GM10847 (cell line): ENCODE data around the gene PRKCE.

Experiments used
- POLR2A ChIP-seq: IDR thresholded peaks from 2 replicates; pipeline ENCODE4 v1.6.1; 2011; ENCODE audit not compliant: insufficient read length; ENCODE audit errors: extremely low read depth

The PRKCE gene

DNA sequence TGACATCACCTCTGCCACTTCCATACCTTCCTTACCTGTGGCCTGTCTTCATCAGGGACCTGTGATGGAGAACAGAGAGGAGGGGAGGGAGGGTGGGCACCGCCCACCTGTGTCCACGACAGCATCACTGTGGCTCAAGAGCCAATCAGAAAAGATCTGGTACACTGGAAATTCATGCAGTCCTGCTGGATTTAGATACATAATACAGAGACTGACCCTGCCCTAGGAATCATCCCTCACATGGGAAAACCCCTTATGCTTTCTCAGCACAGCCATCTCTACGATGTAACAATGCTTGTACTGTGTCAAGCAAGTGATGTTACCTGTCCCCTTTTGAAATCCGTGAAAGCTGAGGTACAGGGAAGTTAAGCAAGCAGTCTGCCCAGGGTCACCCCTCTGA is 500.1 kb downstream of the PRKCE start:
- no peak for TF ChIP-seq POLR2A

DNA sequence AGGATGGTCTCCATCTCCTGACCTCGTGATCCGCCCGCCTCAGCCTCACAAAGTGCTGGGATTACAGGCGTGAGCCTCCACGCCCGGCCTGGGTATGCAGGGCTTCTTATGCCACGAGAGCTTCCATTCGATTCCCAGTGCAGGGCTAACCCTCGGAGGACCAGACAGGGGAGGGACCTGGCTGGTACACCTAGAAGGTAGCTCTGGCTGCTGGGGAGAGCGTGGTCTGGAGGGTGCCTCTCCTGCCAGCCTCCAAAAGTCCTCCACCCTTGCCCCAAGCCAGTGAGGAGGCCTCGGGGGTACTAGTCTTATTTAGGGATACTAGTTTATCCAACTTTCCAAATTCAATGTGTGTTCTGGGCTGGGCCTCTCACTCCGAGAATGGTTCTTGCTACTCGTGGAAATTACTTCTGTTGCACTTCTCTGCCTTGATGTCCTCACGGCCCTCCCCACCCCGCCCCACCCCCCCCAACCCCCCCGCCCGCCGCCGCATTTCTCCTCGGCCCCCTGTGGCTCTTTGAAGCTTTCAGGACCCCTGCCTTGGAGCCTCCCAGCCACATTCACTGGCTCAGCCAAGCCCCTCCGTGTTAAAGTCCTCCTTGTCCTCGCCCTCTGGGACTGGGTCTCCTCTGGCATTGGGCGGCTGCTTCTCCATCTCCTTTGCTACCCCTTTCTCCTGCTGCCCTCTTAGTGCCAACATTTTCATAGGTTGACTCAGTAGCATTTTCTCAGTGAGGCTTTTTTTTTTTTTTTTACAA is 502.7 kb downstream of the PRKCE start:
- TF ChIP-seq POLR2A = no peak

DNA sequence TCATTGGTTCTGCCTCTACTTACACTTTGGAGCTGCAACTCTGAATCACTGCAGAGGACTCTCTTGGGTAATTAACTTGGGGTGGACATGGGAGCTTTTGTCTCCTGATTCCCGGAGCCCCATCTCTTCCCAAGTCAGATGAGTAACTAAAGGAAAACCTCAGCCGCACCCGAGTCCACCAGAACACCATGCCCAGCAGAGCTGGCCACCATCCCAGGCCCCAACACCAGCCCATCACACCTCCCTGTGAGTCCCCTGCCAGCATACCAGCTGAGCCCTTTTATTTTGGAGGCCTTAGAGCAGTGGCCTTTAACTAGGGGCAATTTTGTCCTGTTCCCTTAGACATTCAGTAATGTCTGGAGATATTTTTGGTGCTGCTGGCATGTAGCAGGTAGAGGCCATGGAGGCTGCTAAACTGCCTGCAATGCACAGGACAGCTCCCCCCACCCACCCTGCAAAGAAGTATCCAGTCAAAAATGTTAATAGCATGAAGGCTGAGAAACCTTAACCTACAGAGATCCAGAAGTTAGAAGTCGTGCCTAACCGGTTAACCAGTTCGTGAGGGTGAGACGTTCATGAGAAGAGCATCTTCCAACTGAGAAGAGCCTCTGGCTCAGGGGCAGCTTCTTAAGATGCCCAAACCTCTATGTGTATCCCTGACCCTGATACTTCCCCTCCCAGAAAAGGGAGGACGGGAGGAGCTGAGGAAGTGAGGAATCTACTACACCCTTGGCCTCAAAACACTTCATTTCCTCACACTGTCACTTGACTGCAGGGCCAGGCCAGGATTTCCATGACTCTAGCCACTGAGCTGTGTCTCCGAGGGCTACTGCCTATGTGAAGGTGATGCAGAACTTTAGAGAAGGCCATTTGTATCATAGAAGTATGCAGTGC is 505.8 kb downstream of the PRKCE start:
- no peak for TF ChIP-seq POLR2A

DNA sequence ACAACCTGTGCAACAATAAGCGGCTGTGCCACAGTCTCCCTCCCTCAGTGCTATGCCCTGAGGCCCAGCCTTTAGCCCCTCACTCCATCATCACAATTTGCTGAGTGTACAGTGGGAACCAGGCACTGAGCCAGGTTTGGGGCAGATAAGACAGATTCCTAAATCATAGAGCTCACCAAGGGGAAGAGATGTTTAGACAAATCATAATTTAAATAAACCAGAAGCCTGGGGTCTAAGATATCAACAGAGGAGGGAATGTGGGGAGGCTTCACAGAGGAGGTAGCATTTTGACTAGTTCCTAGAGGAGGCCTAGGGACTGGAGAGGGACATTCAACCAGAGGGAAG is 506.5 kb downstream of the PRKCE start:
- TF ChIP-seq POLR2A = no peak

DNA sequence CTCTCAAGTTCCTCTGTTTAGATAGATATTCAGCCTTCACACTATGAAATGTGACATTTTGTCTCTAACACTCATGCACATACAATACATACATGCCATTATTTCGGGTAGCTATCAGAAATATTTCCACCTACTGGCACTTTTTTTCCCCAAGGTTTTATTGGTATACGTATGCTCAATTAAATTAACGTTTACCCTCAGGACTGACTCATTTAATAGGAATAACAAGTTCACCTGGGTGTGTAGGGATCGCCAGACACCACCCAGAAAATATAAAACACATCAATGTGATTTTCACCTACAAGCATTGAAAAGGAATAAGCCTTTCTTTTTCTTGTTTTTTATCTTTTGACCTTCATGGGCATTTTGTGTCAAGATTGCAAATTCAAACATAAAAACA is 507.2 kb downstream of the PRKCE start:
- TF ChIP-seq POLR2A = no peak

DNA sequence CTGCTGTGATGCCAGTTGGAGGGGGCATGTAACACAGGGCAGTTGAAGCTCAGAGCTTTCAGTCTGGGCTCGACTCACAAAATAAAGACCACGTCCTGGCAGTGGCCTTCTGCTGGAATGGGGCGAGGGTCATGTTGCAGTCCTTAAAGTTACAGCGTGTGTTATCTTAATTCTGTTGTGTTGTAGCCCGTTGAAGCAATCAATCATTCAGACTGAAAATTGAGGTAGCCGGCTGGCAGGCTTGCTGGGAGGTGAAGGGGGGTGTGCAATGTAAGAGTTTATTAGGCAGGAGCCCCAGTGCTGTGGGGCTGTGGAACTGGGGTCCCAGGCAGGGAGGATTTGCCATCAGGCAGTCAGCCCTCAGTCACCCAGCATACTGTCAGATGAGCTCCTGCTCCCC is 508.9 kb downstream of the PRKCE start:
- TF ChIP-seq POLR2A = no peak

DNA sequence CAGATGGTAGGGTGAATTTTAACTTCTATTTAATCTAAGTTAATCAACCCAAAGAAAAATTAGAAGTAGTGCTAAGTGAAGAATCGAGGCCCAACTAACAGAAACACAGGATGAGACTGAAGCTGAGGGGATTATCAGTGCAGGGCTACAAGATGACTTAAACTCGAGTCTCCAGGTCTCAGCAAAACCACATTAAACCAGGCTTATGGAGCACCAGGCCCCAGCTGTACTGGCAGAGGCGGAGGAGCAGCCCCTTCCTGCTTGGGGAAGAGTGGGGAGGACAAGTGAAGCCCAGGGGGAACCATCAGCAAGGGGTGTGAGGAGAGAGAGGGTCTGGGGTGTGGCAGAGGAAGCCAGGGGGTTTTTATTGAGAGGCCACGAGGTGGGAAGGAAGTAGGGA is 509.8 kb downstream of the PRKCE start:
- TF ChIP-seq POLR2A = no peak

DNA sequence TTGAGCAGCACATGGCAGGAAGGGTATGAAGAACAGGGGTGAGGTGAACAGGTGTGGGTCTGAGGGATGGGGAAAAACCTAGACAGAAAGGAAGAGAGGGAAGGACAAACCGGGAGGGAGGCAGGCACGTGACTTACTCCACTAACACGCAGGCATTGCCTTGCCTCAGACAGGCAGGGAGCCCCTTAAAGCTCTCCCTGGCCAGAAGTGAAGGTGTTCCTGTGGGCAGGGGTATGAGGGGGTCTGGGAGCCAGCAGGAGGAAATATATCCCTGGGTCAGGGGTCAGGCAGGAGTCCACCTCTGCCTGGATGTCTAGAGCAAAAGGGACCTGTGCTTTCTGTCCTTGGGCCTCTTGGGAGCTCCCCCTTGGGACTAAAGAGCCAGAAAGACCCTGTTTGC is 510.4 kb downstream of the PRKCE start:
- TF ChIP-seq POLR2A = no peak

DNA sequence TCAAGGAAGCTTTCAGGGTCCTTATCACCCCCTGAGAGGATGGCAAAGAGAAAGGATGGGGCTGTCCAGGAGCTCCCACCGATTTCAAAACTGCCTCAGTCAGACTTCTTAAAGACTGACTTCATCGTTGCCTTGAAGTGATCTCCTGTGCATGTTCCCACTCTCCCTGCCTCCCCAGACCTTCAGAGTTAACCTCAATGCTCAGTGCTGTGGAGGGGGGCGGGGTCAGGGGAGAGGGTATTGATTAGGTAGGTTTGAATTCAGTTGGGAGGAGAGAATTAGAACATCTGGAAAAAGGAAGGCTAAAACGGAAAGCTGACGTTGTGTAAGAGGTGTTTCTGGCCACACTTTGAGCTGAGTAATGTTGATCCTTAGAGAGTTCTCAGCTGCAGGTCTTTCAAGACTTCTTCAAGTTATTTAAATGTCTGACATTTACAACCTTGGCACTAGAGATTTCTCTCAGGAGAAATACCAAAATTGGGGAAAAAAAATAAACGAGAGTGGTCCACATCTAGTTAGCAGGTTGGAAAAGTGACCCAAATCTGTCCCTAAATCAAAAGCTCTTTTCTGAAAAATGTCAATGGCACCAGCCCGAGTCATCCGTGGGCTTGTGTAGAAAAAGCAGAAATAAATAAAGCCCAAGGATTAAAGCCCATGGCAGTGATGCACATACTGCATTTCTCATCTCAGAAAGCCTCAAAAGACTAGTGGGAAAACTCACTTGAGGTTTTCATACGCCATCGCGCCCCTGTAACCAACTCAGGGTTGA is 511.0 kb downstream of the PRKCE start:
- no peak for TF ChIP-seq POLR2A

DNA sequence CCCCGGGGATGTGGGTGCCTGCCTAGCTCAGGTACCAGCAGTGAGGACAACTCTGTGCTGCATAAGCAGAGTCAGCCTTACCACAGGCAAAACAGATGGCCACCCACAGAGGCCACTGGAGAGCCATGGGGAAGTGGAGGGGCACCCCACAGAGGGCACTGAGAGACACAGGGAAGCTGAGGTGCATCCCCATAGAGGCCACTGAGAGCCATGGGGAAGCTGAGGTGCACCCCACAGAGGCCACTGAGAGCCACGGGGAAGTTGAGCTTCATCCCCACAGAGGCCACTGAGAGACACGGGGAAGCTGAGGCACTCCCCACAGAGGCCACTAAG is 511.6 kb downstream of the PRKCE start:
- no peak for TF ChIP-seq POLR2A

DNA sequence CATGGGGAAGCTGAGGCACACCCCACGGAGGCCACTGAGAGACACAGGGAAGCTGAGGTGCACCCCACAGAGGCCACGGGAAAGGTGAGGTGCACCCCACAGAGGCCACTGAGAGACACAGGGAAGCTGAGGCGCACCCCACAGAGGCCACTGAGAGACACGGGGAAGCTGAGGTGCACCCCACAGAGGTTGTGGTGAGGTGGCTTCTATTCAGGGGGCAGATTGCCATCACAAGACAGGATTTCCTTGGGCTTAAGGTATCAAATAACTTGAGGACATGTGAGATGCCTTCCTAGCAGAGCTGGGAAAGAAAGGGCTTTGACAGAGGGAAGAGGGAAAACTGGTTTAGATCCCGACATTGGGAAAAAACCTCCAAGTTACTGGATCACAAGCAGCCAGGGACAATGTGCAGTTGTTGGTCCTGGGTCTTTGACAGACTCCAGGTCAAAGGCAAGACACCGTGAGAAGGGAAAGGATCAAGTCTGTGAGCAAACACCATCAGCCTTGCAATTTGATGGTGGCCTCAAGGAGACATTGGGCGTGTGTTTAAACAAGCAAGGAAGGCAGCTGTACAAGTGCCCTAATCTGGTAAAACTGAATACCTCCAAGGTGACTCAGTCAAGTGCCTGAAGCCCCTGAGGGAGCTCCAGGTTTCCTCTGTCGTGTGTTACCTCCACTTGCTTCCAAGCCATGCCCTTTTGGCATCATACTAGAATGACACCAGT is 512.5 kb downstream of the PRKCE start:
- no peak for TF ChIP-seq POLR2A

DNA sequence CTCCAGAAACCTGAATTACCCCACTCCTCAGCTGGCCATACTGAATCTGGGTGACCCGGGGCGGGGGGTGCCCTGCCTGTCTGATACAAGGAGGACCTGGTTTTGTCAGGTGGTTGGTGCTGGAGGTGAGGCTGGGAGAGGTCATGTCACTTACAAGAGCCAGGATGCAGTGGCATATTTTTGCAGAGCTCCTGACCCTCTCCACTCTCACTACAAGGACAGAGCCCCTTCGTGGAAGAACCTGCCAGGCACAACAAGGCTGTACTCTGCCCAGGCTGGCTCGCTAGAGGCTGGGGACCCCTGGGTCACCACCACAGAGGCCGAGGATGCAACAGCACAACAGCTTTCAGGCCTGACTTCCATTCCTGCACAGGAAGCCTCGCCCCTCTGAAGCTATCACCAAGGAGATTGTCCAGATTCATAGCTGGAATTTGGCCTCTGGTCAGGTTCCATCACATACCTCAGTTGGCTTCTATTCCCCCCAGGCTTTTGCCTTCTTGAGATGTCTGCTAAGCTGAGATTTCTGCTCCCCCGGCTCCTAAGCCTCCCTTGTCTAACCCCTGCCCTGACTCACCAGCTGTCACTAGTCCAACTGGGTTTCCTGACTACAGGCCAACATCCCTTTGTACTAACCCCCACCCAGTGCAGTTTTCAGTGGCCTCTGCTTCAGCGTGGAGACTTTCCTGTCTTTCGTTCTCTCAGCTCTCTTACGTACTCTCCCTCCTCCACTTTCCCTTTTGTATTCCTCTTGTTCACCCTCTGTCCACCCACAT is 513.2 kb downstream of the PRKCE start:
- TF ChIP-seq POLR2A = no peak

DNA sequence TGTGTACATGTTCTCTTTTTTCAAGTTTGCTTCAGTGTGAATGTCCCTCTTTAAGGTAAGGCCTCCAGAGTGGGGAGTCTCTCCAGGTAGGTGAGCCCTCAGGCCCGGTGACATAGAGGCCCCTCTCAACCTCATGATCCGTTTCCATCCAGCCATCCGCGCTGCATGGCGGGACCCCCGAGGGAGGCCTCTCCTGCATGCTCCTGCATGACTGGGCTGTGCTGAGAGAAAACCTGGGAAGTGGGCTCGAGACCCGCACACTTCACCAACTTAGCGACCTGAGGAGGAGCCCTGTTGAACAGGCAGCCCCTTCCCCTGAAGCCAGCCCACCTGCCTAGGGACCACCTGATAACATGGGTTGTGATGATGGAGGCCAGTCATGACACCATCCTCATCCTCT is 514.4 kb downstream of the PRKCE start:
- no peak for TF ChIP-seq POLR2A

DNA sequence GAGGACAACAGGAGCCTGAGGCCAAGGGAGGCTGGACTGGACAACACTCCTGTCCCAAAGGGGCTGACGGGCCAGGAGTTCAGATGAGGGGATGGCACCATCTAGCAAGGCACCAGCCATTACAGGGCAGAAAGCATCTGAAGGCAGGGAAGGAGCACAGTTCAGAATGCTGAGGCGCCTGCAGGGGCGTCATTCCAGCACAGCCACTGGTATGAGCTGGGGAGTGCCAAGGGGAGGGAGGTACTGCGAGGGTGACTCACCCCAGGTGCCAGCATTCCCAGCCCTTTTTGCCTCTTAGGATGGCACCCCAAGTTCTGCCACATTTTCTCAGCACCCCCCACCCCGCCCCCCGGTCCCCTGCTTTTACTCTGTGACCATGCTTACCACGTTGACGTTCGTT is 515.9 kb downstream of the PRKCE start:
- TF ChIP-seq POLR2A = no peak

DNA sequence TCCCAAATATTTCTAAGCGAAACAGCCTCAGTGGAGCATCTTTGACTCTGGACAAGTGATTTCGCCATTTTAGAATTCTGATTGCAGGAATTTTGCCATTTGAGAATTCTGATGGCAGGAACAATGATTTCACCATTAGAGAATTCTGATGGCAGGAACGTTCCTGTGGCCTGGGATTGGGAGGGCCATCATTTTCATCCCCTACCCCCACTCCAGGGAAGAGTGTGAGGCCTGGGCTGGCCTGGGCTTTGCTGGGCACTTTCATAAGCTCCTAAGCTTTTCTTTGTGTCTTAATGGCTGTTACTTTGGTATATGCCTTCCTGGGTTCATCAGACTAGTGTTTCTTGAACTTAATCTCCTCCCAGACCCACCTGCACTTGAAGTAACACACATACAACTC is 516.4 kb downstream of the PRKCE start:
- no peak for TF ChIP-seq POLR2A

DNA sequence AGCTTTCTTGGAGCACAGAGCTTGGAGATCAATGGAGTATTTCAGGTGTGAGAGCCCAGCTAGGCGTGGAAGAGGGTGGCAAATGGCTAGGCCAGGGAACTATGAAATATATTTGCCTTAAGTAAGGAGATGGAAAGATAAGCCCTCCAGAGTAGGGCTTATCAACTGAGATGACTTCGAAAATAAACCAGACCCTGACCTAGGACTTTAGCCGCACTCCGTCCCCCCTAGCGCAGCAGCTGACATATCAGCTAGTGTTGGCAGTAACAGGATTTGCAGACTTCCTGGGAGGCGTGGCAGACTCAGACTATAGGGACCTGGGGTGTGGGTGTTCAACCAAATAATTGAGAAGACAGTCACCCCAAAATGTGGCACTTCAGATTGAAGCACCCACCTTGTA is 518.0 kb downstream of the PRKCE start:
- no peak for TF ChIP-seq POLR2A
